LoVo (cell line): ENCODE data around the gene FOXO3.
"Not testable (repeated sequence)": the region's sequence is repeated elsewhere in the genome, so short reads cannot be mapped to it uniquely, and the experiment has no call there.

Experiments used
- DNase-seq: peaks from one replicate; pipeline ENCODE4 v3.0.0-alpha.2; 2016; ENCODE audit warnings: low spot score

Gene FOXO3

DNA sequence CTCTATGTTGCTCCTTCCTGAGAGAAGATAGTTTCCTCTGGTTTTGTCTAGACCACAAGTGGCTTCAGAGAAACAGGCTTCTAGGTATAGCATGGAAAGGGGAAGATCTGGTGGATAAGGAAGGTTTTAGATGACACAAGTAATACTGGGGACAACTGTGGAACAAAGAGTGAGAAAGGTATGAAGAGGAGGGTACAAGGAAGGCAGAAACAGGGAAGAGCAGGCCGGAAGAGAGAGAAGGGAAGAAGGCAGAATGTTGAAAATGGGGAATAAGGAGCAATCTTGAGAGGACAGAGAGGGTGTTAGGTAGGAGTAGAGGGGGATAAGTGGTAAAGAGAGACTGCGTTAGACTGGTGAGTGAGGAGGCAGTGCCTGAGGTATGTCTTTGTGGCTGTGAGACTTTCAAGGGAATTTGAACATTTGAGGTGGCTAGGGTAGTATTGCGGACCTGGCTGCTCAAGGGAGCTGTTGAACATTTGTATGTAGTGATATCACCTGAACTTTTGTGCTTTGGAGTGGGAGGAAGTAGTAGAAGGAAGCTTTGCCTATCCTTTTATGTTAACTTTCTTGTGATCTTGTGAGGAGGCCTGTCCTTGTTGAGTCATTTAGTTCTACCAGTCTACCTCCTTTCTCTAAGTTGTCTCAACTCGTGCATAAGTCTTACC, 69.5 kb downstream of the FOXO3 start:
- no peak for DNase-seq

DNA sequence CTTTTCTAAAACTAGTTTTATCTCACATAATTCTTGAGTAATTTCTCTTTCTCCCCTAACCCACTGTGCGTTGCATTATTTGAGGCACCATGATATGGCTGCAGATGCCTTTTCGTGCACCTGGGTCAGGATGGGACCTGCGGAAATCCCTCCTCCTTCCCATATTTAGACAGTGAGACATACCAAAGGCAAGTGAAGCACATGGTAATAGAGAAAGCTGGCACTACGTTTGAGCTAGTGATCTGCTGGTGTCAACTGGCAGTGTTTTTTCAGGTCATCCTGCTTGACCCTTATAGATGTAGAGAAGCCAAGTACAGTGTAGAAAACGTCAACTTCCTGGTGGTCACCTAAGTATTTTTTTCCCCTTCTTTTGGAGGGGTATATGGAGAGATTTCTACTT, 71.7 kb downstream of the FOXO3 start:
- DNase-seq: no peak

DNA sequence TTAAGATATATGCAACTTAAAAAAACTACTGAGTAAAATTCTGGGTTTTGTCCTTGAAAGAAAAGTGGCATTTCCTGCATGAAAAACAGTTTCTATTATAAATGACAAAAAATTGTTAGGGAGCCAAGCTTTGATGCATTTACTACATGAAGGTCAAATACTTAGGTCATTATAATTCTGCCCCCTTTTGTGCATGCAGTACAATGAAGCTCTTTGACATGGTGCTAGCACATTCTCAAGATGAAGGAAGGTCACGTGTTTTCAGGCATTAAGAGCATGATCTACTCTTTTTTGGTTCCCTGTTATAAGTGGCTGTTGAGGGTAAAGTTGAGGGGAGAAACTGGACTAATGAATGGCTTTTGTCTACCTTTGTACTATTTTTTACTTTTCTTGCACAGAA, 72.7 kb downstream of the FOXO3 start:
- DNase-seq: no peak

DNA sequence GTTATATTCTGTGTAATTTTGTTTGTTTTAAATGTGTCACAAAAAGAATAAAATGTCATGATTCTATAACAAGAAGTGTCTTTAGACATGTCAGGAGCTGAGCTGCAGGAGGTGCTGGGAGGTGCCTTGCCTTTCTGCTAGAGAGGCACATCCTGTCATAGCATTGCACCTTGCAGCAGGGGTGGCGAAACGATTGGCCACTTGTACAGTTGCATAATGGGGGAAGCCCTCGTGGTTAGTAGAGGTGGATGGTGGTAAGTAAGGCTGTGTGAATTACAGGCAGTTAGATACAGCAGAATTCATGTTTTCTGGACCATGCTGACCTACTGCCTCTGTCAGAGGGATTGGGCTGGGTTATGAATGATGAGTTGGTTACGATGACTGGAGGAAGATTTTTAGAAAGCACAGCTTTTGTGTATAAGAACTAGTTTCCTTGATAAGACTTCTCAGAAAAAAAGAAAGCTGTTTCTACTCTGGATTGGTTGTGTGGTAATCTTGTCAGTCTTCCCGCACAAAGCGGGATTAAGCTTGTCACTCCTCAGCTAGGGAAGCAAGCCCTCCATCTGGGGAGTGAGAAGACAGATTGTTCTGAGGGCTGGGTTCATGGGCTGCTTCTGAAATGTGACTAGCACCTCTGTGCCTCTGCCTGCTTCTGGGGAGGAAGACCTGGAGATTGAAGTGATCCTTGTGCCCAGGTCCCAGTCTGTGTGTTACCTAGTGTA, 74.9 kb downstream of the FOXO3 start:
- DNase-seq: no peak

DNA sequence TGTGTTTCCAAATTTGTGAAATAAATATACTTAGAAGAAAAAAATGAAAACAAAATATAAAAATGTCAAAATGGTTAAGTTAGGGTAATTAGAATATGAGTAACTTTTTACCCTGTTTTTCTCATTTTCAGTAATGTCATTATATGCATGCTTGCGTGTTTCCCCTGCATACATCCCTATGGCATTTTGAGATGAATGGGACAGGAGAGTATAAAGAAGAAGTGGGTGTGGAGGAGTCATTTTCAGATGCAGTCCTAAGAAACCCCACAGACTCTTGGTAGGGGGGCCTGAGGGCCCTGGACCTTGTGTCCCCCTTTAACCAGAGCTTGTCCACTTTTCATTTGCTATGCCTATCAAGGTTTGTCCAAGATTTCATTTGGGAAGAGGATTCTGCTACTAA, 77.2 kb downstream of the FOXO3 start:
- DNase-seq: no peak

DNA sequence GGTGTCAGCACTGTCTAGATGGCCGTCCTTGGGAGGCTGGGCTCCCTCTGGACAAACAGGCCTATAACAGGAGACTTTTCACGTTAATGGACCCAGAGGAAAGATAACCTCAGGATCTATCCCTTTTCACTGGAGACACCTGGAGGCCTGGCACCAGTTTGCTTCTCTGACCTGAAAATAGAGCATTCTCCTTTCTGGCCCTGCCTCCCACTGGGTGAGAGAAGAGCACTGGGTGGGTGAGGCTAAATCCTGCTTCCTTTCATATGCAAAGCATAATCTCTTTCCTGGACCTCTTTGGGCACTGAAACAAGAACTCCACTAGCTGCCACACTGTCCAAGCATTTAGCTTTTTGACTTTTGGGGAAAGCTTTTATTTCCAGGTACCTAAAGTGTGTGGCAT, 78.3 kb downstream of the FOXO3 start:
- no peak for DNase-seq

DNA sequence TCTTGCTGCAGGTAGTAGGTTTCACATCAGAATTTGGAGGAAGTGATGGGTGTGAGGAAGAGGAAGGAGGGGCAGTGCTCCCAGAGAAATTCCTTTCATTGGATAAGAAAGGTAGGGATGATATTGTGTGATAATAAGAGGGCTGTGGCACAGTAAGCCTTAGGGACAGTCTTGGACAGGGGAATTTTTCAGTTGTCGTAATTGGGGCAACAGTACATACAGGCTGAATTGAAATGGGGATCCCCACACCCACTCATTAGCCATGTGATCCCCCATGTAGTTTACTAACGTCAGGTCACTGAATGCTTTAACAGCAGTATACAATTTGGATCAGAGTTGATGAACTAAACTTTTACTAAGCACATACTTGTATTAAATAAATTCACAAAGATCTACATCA, 79.4 kb downstream of the FOXO3 start:
- DNase-seq: no peak

DNA sequence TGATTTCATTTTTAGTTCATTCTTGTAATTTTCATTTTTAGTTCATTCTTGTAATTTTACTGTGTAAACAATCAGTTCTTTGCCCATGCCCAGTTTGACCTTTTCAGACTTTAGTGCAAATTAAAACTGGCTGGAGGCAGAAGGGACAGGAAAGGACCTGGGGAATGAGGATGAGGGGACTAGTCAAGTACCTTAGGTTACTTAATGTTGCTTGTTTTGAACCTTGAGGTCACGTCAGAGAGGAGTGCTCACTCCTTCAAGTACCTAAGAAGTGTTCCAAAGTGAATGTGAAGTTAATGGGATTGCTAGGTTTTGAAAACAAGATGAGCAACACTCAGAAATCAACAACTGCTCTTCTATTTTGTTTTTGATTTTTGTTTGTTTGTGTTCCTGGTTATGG, 82.5 kb downstream of the FOXO3 start:
- no peak for DNase-seq

DNA sequence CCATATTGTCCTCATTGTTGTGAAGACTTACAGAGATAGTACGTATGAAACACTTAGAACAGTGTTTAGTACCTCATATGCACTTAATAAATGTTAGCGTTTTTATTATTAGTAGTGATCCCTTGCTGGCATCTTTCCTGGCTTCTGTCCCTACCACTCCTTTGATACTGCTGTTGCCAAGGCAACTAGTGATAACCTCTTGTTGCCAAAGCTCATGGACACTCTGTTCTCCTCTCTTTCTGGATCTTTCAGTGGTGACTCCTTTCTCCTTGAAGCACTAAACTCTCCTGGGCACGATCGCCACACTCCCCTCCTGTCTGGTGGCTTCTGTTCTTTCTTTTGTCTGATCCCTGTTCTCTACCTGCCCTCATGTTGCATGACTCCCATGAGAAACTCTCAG, 83.5 kb downstream of the FOXO3 start:
- DNase-seq: no peak

DNA sequence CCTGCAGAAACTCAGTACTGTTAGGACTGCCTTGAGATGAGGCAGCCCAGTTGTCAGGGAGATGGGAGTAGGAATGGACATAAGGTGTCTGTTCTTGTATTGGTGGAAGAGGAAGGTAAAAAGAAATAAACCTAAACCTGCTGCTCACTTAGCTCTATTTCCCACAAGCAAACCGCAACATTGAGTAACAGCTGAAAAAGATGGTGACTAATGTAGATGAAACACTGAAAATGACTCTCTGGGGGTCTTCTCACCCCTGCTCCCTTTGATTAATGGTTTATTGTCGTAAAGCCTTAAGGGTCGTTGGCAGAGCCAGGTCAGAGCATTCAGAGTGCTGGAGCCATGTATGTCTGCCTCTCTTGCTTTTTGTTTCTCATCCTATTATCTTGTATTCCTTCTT, 87.5 kb downstream of the FOXO3 start:
- no peak for DNase-seq

DNA sequence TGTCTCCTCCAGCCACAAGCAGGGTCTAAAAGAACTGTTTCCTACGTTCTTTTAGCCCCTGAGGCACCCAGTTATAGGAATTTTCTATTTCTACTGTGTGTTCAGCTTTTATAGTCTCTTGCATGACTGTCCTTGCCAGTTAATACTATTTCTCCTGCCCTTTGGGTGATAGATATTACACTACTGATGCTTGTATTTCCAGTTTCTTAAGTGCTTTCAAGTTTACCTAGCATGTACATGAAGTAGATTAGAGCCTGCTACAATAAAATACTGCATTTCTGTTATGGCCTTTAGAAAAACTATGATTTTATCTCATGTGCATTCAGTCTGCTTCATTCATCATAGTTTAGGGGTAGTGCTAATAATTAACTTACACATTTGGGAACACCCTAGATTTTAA, 89.6 kb downstream of the FOXO3 start:
- DNase-seq: no peak

DNA sequence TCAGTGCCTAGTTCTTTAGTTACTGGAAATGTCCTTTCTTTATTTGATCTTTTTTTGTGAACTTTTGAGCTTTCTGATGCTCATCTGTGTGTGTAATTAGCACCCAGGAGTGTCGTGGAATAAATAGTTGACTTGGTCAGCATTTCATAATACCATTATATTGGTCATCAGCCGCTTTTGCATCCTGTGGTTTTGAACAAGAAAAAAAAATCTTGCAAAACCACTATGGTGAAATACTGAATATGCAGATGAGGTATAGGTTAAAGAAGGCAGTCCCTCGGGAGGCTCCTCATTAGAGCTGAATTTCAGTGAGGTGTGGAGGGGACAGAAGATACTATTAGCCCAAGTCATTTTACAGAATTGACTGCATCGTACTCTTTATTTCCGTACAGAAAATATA, 90.1 kb downstream of the FOXO3 start:
- no peak for DNase-seq

DNA sequence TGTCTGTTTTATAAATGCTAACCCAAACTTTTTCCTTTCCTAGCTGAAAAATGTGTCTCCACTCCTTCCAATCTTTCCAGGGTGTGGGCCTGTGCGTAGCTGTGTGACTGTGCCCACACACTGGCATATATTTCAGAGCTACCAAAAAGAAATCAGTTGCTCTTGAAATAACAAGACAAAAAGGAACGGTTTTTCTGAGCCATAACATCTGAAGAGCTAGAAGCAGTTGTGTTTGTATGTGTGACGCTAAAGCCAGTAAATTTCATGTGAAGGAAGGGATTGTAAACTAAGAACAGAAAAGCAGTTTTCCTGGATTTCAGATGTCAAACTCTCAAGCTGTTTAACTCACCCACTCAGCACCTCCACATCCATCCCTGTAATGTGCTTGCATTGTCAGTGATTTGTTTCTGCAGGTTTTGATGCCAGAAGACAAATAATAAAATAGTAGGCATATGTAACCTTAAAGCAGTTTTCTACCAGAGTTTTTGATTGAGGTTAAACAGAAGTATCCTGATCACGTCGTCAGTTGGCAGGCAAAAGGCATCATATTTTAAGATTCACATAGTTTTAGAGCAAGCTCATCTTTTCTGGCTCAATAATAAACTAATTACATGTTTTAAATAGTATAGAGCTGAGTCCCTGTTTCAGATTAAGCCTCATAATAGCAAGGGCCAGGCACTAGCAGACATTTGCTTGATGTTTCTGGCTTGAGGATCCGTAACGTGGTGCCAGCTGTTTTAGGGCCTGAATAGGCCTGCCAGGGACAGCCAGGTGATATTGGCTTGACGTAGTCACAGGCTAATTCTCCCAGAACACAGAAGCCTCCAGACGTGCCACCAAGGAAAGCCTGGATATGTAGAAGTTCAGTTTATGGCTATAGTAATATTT, 90.9 kb downstream of the FOXO3 start:
- no peak for DNase-seq

DNA sequence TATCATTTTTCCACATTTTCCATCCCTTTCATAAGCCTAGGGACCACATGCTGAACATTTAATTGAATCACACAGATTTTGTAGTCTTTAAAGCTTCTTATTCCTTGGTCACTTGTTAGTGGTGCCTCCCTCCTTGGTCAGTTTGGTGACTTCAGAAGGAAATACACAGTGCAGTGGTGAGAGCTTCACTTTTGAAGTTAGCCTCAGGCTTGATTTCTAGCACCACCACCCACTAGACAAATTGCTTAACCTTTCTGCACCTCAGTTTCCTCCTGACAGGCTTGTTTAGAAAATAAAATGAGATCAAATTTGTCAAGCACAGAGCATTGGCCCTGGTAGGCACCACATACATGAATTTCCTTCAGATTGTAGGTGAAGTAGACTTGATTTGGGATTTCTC, 91.7 kb downstream of the FOXO3 start:
- DNase-seq: no peak

DNA sequence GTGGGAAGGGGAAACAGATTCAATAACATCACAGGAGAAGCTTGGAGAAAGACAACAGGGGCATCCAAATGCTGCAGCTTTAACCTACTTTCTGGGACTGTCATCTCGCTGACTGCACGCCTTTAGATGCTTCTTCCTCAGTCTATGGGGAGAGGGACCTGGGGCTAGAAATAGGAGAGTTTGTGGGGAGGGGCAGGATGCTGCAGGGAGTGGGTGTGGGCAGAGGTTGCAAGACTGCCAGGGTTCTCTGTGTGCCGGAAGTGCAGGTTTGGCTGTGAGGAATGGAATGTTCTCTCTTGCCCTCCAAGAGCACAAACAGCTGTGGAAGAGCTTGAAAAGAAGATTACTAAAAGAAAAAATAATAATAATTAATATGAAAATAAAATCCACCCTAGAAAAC, 93.2 kb downstream of the FOXO3 start:
- no peak for DNase-seq

DNA sequence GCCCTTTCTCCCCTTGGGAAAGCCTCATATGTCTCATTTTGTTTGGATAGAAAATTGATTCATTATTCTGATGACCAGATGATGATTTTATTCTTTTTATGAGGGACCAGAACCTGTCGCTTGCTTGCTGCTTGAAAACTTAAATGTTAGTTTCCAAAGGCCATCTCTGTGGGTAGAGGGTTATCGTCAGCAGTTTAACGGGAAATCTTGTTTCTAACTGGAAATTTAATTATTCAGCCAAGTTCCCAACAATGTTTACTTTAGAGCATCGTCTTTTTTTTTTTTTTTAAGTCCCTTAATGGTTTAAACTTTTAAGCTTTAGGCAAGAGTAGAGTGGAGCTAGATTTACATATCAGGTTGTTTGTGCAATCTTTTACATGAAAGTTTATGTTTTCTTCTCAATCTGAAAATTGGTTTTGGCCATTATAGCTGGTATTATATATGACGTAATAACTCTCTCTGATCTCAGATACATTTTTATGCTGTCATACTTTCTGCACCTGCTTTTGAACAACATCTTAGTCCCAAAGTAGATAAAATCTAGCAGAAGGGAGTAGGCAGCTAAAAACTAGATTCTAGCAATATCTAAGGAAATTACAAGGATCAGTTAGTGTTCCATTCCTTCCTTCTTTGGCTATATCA, 93.9 kb downstream of the FOXO3 start:
- DNase-seq: no peak

DNA sequence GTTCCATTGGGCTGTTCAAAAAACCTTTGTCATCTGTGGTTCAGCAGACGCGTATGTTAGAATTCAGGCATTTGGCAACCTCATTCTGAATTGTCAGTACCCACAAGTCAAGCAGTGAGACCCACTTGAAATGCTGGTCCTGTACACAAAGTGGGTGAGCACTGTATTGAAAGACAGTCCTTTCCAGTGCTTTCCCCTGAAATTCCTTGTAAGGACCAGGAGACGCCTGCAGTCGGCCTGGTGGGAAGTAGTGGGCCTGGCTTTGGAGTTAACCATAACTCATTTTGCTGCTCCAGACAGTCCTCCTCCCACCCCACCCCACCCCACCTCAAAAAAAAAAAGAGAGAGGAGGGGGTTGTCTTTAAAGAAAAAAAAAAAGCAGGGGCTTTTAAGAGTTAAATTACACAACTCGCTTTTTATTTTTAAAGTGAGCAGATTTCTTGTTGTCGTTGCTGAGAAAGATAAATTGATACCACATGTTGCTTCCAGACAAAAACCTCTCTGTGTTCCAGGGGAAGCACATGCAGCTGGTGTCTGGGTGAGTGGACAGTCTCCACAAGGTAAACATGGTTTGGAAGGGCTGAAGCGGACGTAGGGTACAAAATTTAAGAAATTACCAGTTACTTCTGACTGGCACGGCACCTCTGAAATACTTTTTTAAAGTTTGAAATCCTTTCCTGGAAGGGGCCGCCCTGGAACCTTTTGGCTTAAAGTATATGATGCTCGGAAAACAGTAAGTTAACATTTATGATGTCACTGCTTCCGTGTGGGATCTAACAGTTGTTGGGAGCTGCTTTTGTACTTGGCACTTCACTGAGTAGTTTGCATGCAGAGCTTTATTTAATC, 95.3 kb downstream of the FOXO3 start:
- no peak for DNase-seq

DNA sequence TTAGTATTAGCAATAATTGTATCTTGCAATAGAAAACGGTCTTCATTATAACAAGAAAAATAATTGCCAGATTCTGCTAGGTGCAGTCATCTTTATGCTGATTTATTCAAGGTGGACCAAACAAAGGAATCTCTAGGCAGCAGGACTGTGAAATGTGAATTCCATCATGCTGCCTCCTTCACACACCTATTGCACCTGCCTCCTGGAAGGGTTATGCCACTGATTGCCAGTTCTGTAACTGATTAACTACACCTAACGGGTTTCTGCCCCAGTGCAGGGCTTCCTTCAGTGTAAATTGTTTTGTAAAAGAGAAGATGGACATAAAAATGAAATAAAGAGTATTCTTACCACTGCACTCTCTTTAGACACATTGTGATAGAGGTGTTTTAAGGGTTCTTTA, 96.1 kb downstream of the FOXO3 start:
- DNase-seq: no peak

DNA sequence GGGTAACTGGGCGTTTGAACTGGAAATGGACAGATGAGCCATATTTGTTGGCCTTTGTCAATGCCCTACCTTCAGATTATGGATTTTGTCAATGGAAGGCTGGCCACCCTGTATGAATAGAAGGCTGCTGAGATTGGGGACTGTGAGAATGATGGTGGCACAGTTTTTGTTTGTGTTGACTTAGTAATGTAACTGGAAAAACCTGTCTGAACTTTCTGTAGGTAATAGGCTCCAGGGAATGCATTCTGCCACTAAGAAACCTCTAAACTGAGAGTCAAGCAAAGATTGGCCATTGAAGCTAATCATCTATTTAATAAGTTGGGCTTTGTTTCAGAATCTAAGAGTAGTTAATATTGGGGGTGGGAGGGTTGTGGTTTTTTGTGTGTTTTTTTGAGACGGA, 97.5 kb downstream of the FOXO3 start:
- no peak for DNase-seq

DNA sequence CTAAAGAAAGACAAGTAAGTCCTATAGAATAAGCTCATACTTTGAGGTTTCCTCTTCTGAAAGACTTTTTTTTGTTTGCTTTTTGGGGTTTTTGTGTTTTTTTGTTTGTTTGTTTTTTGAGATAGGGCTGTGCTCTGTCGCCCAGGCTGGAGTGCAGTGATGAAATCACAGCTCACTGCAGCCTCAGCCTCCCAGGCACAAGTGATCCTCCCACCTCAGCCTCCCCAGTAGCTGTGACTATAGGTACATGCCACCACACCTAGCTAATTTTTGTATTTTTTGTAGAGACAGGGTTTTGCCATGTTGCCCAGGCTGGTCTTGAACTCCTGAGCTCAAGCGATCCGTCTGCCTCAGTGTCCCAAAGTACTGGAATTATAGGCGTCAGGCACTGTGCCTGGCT, 98.1 kb downstream of the FOXO3 start:
- not testable (repeated sequence) for DNase-seq

DNA sequence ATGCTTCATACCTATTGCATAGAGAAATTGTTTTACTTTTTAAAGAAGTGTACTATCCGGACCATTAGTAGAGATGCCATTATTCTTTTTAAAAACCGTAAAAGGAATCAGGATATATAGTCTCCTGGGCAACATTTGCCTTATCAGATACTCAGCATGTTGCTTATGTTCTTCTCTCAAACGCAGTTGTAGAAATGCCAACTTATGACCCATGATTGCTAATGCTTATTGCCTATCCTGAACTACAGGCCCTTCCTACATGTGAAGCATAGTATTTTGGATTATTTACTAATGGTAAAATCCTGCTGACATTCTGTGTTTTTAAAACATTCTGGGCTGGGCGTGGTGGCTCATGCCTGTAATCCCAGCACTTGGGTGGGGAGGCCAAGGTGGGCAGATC, 99.5 kb downstream of the FOXO3 start:
- no peak for DNase-seq

DNA sequence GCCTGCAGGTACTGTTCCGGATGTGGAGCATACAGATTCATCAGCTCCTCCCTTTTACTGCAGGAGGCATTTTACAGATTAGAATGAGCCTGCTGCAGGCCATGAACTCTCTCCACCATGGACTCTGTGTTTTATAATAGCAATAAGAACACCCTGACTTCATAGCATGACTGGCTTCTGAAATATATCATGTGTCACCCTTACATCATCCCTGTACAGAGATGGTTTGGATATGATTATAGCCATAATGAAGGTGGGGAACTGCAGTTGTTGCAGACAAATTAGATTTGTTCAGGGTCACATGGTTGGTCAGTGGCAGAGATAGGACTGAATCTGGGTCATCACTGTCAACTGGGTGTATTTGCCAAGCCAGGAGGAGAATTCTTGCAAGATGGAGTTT, 100.7 kb downstream of the FOXO3 start:
- no peak for DNase-seq
